NCI-H748 (cell line): Measurements from ENCODE around the gene RDH13.
A peak's percentile ranks its signal among the peaks of the same experiment; 100 is the strongest.

Experiments used
- DNase-seq: peaks from one replicate; lab custom pipeline; 2025; ENCODE audit not compliant: unreplicated experiment; lab: John Stamatoyannopoulos, UW

RDH13 gene

DNA sequence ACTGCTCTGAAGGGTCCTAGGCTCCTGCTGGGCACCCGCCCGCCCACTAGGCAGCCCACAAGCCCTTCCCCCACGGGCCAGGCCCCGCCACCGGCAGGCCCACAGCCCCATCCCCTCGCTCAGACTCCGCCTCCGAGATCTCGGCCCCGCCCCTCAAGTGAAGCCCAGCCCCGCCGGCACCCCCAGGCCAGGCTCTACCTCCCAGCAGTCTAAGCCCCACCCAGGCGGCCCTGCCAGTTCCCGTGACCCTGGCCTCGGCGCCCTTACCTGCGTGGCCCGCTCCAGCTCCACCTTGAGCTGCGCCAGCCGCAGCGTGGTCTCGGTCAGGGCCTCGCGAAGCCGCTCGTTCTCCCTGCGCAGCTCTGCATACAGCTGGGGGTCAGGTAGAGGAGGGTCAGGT, 29.0 kb upstream of the RDH13 start:
- DNase-seq = no peak

GRCh38 chr19:55091126-55091910, 28.4 kb upstream of the RDH13 start:
- no peak for DNase-seq

DNA sequence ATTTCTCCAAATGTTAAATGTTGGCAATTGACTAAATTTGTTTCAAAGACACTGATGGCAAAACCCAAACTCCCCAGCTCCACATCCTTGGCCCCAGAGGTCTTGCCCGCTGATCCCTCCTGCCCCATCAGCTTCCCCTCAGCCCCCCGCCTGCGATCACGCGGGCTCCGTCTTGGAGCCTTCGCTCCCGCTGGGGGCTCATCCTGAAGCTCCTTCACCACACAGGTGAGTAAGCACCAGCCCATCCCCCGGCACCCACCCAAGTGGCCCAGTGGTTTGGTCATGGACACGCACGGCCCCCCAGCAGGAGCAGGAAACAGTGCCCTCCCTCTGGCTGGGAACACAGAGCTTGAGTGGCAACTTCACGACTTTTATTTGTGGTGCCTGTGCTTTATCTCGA, 27.6 kb upstream of the RDH13 start:
- DNase-seq = no peak

DNA sequence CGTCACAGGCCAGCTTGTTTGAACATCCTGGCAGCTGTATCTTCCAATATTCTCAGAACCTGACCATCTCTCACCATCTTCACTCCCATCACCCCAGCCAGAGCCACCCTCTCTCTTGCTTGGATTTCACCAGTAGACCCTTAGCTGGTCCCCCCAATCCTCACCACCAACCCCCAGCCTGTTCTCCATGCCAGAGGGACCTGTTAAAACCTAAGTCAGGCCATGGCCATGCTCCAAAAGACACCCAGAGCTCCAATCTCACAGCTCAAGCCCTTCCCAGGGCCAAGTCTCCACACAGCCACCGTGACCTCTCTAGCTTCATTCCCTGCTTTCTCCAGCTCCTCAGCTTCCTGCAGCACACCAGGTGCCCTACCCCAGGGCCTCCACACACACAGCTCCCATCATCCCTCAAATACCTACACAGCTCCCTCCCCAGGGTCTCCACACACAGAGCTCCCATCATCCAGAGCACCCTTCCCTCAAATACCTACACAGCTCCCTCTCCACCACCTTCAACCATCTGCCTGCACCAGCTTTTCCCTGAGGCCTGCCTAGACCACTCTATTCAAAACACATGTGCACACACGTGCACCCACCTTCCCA, 26.5 kb upstream of the RDH13 start:
- no peak for DNase-seq

GRCh38 chr19:55088543-55089341, 25.8 kb upstream of the RDH13 start:
- DNase-seq = peak; percentile 77

GRCh38 chr19:55088021-55088451, 25.1 kb upstream of the RDH13 start:
- peak; percentile 26 for DNase-seq

GRCh38 chr19:55087542-55087901, 24.6 kb upstream of the RDH13 start:
- peak; percentile 49 for DNase-seq

GRCh38 chr19:55086730-55087541, 24.0 kb upstream of the RDH13 start:
- peak; percentile 98 for DNase-seq

DNA sequence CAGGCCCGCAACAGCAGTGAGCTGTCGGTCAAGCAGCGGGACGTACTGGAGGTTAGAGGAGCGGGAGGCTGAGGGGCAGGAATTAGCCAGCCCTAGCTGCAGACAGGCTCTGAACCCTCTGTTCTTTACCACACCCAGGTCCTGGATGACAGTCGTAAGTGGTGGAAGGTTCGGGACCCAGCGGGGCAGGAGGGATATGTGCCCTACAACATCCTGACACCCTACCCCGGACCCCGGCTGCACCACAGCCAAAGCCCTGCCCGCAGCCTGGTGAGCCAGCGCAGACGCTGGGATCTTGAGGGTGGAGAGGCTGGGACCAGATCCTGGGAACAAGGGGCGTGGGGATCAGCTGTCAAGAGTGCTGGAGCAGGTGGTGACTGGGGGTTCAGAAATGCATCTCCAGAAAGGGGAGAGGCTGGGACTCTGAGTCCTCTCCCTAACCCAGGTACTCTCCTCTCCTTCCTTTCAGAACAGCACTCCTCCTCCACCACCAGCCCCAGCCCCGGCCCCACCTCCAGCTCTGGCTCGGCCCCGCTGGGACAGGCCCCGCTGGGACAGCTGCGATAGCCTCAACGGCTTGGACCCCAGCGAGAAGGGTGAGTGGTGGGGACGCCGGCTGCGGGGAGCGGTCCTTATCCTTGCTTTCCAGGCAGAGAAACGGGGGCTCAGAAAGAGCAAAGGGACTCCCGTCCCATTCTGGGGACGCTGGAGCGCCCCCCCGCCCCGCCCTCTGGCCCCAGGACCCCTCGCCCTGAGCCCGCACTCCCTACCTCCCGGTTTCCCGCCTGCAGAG, 23.2 kb upstream of the RDH13 start:
- DNase-seq = no peak

DNA sequence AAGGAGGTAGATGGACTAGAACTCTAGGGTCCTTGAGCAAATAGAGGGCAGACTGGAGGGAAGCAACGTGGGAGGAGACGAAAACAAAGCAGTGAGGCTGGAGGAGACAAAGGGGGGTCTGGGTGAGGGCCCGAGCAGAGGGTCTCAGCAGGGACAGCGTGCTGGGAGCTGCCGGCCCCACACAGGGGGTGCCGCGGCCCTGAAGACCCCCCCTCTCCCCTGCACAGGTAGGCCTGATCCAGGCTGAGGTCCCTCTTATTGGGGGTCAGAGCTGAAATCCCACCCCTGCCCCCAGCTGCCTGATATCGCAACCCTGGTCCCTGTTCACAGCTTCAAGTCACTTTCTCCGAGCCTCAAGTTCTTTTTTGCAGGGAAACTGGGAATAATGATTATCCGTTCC, 21.5 kb upstream of the RDH13 start:
- no peak for DNase-seq

- DNase-seq = no peak
Observed at GRCh38 chr19:55083004-55083850, 20.3 kb upstream of the RDH13 start.

DNA sequence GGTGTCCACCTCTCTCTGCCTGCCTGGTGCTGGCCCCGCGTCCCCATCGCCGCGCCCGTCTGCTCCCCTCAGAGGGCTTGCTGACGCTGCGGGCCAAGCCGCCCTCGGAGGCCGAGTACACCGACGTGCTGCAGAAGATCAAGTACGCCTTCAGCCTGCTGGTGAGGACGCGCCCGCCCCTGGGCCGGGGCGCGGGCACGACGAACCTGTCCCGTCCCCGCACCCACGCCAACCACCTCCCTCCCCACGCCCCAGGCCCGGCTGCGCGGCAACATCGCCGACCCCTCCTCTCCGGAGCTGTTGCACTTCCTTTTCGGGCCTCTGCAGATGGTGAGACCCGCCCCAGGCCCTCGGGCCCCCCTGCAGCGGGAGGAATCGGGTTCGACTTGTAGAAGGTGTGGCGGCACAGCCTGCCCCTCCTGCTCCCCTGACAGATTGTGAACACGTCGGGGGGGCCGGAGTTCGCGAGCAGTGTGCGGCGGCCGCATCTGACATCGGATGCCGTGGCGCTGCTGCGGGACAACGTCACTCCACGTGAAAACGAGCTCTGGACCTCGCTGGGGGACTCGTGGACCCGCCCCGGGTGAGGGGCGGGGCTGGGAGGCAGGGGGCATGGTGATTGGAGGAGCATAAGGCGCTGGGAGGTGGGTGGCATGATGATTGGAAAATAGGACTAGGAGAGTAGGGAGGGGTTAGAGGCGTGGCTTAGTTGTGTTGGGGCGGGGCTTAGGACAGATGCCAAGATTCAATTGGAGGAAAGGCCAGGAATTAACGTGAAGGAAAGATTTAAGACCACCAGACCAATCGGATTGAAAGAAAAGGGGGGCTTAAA, 19.3 kb upstream of the RDH13 start:
- peak; percentile 86 for DNase-seq

- DNase-seq = no peak
Observed at GRCh38 chr19:55081770-55082019, 18.7 kb upstream of the RDH13 start.

DNA sequence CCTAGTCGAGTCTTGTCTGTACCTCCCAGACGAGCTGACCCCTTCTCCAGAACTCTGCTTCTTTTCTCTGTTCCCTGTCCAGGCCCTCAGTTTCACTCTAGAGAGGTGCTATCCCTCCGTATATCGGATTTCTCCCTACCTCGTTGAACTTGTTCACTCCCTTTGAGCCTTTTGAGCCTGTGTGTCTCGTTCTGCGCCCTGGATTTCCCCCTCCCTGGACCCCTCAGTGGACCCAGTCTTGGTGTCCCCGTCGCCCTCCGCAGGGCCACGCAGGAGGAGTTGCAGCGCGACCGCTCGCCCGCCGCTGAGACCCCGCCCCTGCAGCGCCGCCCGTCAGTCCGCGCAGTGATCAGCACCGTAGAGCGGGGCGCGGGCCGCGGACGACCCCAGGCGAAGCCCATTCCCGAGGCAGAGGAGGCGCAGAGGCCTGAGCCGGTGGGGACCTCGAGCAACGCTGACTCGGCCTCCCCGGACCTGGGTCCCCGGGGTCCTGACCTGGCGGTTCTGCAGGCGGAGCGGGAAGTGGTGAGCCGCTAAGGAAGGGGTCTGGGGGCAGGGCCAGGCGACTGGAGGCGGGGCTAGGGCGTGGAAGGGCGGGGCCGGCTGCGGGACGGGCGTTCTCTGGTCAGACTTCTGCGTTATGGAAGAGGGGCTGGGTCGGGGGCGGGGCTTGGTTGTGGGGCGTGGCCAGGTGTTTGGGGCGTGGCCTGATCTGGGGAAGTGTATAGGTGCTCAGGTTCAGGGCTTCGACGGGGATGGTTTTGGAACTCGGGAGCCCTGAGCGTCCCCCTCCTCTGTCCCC, 18.2 kb upstream of the RDH13 start:
- peak; percentile 87 for DNase-seq

DNA sequence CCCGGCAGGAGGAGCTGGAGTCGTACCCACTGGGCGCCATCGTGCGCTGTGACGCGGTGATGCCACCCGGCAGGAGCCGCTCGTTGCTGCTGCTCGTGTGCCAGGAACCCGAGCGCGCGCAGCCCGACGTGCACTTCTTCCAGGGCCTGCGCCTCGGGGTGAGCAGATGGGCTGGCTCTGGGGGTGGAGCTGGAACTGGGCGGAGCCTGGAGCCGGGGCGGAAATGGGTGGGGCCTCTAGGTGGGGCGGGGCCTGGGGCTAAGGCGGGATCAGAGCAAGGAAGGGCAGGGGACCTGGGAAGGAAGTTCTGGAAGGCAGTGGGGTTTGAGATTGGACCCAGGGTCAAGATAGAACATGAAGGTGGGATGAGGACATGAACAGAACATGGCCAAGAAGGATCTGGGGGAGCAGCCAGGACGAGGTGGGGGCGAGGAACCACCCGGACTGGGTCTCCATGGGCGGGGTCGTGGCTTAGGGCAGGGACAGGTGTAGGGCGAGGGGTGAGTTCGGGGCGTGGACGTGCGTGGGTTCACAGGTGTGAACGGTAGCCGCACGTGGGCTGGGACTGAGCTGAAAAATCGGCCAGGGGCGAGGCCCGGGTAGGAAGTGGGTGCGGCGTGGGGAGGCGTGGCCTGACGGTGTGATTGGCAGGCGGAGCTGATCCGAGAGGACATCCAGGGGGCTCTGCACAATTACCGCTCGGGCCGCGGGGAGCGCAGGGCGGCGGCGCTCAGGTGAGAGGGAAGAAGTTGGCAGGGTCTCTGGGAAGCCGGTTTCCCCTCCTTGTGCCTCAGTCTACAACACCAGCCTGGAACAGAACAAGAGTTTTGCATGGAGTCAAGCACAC, 17.4 kb upstream of the RDH13 start:
- peak; percentile 92 for DNase-seq

DNA sequence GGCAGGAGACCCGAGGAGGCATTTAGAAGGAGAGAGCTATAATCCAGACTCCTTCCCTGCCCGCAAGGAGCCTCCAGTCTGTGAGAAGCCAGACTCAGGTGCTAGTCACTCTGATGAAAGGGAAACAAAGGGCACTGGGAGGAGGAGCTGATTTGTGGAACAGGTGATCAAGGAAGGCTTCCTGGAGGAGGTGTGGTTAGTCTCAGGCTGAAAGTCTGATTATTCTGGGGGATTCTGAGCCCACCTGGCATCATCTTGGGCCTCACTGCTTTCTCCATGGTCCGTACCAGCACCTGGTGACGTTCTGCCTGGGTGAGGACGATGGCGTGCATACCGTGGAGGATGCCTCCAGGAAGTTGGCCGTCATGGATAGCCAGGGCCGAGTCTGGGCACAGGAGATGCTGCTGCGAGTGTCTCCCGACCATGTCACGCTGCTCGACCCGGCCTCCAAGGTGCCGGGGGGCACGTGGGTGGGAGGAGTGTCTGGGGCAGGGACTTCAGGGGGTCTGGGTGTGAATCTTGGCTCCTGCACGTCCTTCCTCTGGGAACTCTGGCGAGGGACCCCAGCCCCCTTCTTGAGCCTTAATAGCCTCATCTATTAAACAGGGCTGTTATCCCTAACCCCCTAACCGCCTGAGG, 16.6 kb upstream of the RDH13 start:
- no peak for DNase-seq

DNA sequence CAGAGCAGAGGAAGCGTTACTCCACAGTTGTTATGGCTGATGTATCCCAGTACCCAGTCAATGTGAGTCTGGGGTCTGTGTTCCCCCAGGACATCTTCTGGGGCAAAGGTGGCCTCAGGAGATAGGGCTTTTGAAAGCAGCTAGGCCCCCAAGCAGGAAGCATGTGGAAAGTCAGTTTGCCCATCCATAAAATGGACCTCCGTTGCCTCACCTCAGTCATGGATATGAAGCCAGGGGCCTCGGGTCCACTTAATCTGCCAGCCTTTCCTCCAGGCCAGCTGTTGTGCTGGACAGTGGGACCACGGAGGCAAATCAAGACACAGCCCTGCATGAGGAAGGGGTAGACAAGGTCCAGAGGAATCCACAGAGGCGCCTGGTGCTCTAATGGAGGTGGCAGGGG, 16.0 kb upstream of the RDH13 start:
- no peak for DNase-seq
